HG02642 (cell line): ENCODE results near the gene TSFM.
"Not testable (repeated sequence)": the region's sequence is repeated elsewhere in the genome, so short reads cannot be mapped to it uniquely, and the experiment has no call there.

Experiments used
- ATAC-seq: cut with Tn5 transposase; IDR thresholded peaks from one replicate; pipeline ENCODE4 v1.9.1; 2021; ENCODE audit warnings: mild to moderate bottlenecking; ENCODE audit not compliant: unreplicated experiment, poor library complexity

TSFM gene

DNA sequence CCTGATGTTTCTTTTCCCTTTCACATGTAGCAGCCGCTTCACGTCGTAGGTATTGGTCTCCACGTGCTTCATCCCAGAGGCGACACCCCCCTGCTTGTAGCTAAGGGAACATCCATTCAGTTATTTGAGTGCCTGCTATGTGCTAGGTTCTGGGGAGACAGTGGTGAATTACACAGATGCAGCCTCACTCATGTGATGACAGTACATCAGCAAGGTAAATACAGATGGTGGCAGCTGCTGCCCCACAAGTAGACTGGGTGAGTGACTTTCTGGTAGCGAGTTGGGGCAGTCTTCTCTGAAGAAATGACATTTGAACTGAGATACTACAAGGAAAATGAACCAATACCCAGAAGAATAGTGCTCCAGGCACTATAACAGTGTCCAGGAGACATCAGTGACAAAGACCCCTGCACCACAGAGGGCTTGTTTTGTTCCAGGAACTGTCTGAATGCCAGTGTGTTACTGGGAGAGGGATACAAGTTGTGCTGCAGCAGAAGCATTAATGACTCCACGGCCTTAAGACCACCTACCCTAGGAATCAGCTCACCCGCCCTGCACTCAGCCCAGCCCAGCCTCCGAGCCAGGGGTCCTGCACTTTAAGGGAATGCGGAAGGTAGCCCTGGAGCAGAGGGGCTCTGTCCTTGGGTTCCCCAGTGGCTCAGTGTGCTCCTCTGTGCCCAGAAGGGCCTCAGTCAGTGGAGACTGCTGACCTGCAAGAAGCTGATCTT is 28.6 kb downstream of the TSFM start:
- ATAC-seq = no peak

DNA sequence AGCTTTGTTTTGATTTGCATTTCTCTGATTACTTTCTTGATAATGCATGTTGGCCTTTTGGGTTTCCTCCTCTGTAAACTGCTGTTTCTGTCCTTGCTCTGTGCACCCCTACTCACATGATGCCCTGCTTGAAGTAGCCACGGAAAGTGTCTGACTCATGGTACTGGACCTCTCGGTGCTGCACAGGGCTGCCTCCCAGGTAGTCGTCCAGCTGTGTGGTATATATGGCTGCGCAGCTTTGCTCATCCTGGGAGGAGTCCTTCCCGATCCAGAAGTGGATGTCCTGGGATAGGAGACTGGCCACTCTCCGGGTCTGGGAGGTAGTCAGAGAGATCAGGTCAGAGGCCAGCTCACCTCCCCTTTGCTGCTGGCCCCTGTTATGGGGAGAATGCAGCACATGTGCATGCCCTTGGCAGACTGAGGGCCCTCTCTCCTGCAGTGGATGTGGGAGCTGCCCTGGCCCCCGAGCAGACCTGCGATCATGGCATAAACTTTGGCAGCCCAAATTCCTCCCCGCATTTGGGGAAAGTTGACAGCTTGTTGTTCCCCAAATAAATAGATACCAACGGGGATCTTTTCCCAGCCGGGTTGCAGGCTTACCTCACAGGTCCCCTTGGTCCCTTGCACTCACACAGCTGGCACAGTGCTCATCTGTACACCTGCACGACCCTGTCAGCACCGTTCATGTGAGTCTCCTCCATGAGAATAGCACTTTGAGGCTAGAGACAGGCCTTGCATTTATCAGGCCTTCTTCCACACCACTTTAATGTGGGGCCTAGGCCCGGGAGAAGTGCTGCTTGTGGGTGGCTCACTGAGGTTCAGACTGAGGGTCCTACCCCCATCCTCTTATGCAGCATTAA is 30.8 kb downstream of the TSFM start:
- ATAC-seq = no peak

DNA sequence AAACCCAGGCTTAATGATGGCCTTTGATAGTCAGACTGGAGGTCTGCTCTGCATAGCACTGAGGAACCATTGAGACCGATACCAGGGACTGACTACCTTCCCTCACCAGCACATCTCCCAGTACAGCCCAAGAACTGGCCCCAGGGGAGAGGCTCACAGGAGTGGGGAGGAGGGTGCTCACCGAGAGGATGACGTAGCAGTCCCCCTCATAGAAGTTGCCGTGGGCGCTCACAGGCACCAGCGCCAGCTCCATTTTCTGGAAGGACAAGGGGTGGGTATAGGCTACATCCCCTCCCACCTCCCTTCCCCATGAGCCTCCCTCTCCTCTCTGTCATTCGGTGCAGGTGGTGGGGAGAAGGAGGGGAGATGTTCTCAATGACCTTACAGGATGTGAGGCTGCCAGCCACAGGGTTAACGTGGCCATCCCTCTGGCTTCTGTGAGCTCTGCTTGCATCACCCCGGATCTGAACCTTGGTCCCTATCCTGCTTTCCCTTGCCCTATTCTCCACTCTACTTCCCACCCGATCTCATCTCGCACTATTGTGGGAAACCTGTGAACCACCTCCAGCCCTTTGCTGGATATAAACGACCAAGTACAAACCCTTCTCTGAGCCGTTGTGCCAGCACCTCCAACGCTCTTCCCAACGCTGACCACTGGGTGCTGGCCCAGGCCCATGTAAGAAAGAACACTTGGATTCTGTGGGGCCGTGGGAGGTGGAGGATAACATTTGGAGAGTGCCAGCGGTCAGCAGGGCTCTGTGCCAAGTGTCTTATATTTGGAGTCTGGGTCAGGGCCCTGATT is 31.6 kb downstream of the TSFM start:
- ATAC-seq = no peak

GRCh38 chr12:57815177-57816000 is 32.8 kb downstream of the TSFM start:
- no peak for ATAC-seq

DNA sequence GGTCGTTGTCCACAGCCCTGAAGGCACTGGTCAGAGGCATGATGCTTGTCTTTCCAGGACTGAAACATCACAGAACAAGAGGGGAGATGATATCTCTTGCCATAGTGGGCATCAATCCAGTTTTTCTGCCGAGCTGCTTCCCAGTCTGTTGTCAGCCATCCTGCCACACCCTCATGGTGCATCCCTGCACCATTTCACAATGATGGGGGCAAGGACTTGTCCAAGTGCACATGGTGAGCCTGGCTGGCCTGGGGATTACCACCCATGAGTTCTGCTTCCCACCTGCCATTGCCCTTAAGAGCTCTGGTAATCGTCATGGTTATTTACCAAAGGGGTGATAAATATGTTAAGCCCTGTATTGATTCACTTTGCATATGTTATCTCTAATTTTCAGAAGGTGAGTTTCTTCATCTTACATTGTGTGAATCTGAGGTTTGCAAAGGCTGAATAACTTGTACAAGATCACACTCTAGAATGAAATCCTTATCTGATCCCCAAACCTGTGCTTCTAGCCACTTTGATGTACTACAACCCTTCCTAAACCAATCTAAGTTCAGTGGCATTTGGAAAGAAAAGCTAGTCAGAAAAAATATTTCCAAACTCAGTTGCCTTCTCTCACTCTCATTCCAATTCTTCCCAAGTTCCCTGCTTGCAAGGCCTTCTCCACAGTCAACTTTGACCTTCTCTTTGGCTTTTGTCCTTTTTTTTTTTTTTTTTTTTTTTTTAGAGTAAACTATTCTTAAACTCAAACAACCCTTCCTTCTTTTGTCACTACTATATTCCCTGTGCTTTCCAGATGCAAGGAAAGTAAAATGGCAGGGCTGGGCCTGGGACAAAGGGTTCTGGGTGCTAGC is 33.6 kb downstream of the TSFM start:
- no peak for ATAC-seq

- ATAC-seq = no peak
Observed at GRCh38 chr12:57816855-57817151, 34.2 kb downstream of the TSFM start.

DNA sequence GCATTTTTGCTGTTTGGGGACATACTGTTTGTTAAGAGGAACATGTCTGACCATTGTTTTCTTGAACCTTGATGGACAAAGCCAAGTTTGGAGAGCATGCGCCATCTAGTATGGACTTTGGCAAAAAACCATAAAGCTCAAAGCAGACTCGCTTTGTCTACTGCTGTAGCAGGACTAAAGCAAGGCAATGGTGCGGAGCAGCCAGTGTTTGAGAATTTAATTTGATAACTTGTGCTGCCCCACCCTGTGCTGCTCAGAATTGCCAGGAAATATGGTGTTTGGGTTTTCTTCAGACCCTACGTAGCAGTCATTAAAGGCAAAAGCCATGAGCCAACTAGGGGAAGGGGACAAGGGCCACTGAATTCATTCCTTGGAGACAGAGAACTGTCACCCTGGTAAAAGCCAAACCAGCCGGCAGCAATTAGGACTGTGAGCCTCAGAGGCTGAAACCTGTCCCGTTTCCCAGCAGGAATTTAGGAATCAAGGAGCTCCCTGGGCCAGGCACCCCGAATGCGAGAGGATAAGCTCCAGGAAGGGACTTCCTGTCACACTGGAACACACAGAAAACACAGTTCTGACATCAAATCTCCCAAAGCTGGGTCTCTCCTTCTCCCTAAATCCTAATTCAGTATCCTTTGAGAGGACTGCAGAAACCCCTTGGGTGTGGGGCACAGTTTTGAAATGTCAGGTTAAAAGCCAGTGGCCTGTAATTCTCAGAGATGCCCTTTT is 34.8 kb downstream of the TSFM start:
- no peak for ATAC-seq

DNA sequence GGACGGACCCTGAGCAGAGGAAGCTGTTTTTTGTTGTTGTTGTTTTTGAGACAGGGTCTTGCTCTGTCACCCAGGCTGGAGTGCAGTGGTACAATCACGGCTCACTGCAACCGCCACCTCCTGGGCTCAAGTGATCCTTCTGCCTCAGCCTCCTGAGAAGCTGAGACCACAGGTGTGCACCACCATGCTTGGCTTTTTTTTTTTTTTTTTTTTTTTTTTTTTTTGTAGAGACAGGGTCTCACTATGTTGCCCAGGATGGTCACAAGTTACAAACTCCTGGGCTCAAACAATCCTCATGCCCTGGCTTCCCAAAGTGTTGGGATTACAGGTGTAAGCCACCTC is 35.4 kb downstream of the TSFM start:
- not testable (repeated sequence) for ATAC-seq

DNA sequence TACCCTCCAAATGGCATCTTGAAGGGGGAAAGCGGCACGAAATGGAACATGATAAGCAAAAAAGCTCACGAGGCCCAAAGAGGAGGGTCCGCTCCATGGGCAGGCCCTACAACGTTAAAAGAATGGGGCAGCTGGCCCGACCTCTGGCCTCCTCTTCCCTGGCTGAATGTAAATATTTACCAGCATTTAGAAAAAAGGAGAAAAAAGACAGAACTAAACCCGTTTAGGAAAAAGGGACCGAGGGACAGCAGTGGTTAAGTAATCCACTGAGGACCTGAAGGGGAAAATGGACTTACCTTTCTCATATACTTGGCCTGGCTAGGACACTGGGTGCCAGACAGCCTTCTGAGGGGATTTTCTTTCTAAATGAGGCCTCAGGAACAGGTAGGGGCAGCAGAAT is 37.5 kb downstream of the TSFM start:
- not testable (repeated sequence) for ATAC-seq

DNA sequence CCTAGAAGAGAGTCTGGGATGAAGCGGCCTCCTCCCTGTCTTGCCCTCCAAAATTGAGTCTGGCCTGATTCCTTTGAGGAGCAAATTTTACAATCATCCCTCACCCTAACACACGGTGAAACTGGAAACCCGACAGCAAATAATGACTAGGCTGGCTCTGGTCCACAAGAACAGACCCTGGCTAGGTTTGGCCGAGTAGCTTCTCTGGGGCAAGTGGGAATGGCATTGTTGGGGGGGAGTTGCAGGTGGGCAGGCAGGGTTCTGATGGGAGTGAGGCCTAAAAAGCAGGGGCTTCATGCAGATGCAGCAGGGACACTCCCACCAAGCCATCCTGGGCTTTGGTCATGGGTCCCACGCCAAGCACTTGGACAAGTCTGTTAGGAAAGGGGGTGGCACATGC is 38.4 kb downstream of the TSFM start:
- ATAC-seq = not testable (repeated sequence)

DNA sequence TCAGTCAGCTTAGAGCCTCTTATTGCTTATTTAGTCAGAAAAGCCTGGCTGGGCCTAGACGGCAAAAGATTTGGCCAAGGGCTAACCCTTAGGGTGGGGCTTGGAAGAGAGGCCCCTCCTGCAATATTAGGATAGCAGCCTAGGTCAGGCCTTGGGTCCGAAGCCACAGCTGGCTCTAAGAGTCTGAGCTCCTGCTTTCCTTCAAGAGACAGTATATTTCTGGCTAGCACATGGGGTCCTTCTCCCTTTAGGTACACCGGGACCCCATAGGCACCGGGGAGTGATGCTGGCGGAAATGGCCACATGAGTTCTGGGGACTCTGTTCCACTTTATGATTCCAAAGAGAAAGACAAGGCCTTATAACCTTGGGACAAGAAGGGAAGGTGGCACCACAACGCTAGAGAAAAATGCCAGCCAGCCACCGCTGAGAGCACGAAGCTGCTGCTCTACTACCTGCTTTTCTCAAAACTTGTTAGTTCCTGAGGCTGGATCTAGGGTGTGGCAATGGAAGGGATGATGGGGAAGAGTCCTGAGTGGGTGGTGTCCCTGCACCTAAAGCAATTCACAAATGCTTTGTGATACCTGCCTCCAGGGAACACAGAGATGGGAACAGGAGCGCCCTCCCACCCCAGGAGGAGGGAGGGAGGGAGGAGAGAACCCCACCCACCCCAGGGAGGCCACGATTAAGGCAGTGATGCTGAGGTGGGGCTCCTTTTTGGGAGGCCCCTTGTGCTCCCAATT is 39.1 kb downstream of the TSFM start:
- no peak for ATAC-seq

DNA sequence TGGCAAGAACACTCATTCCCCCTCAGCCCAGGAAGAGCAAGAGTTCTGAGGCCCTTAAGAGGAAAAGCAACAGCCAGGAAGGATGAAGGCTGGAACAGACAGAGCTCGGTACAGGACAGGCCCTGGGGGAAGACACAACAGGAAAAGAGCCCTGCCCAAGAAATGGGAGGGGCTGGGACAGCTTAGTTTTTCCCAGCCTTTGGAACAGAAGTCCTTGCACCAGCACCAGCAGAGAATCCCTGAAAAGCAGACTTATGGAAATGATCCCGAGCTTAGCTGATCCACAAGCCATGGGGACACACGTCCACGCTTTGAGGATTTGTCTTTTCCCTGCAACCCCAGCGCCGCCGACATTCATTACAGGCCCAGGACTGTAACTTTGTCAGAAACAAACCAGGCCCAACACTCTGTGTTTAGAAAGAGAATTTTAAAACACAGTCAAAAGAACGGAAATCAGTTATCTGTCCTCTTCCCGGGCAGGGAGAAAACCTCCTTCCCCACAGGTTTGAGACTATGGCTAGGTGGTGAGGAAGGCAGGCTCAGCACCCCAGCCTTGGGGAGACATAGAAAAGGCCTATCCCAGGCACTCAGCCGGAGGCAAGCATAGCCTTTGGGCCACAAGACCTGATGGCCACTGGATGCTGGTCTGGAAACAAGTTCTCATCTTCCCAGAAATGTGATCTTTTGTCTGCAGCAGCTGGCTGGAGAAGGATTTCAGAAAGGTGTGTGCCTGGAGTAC is 40.0 kb downstream of the TSFM start:
- ATAC-seq = no peak

GRCh38 chr12:57823131-57823907 is 40.7 kb downstream of the TSFM start:
- no peak for ATAC-seq

DNA sequence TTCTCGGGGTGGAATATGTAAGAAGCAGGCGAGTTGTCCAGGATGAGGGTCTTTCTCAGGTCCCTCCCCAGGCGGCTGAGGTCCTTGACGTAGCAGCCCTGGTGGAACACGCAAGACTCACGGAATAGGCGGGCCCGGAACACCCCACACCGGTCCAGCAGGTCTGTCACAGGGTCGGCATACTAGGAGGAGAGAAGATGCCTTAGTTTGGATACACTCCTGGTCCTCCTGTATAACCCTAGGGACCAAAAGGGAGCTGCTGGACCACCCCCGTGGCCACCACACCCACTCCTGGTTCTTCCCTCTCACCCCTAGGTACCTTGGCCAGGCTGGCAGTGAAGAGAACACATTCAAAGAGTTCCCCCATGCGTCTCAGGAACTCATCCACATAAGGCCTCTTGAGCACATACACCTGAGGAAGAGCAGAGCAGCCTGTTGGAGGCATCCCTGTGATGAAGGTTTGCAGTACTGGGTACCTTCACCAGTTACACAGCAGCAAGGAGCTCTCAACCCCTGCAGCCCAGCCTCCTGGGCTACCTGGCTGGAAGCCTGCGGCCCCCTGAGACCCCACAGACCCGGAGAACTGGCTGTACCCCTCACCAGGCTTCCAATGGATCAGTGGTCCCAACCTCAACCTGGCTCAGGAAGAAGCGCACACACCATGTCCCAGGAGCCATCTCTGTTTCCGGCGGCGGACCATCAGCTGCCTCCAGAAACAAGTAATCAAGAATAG is 41.5 kb downstream of the TSFM start:
- ATAC-seq = no peak

DNA sequence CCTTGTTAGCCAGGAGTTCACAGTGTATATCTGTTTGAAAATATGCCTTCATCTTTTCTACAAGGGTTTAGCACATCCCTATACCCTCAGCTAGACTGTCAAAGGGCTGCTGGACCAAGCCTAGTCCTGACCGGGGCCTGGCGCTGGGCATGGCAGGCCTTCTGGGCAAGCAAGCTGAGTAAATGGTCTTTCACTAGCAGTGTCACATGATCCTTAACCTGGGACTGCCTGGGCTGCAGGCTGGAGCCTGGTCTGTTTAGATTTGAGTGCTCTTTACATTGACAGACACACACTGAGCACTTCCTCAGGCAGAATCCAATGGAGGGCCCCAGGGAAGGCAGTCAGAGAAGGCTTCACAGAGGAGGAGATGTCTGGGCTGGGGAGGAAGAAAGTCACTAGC is 42.9 kb downstream of the TSFM start:
- no peak for ATAC-seq

DNA sequence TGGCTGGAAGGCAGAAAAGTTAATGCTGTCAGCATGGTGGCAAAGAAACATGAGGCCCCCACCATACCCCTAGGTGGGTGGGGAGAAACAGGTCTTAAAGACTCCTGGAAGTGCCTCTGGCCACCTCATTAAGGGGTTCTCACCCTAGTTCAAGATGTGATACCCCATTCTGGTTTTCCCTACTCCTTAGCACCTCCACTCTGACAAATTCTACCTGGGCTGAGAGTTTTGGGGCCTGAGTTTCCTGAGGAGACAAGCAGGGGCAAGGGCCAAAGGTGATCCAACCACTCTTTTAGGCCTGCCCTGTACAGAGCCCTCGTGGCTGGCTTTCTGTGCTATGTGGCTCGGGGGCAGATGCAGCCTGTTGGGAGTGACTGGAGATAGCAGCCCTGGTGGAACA is 43.8 kb downstream of the TSFM start:
- no peak for ATAC-seq
